ENCODE data around the gene TMEM80.

Gene TMEM80

DNA sequence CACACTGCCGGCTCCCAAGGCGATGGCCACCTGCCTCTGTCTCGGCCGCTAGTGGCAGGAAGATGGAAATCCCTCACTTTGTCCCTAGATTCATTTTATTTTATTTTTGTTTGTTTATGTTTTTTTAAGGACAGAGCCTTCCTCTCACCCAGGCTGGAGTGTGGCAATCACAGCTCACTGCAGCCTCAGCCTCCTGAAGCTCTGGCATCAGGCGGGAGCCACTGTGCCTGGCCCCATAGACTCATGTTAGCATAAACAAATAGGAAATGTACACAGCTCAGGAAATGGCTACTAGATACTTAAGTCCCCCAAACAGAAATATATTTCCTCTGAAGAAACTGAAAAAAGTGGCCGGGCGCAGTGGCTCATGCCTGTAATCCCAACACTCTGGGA is 3.5 kb downstream of the TMEM80 start:
- TF ChIP-seq, protein P1, sequence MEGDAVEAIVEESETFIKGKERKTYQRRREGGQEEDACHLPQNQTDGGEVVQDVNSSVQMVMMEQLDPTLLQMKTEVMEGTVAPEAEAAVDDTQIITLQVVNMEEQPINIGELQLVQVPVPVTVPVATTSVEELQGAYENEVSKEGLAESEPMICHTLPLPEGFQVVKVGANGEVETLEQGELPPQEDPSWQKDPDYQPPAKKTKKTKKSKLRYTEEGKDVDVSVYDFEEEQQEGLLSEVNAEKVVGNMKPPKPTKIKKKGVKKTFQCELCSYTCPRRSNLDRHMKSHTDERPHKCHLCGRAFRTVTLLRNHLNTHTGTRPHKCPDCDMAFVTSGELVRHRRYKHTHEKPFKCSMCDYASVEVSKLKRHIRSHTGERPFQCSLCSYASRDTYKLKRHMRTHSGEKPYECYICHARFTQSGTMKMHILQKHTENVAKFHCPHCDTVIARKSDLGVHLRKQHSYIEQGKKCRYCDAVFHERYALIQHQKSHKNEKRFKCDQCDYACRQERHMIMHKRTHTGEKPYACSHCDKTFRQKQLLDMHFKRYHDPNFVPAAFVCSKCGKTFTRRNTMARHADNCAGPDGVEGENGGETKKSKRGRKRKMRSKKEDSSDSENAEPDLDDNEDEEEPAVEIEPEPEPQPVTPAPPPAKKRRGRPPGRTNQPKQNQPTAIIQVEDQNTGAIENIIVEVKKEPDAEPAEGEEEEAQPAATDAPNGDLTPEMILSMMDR (IDR thresholded peaks at IDR 0.05; ENCODE audit: extremely low read depth, insufficient read depth, missing control alignments), result no peak
- DNase-seq (ENCODE audit: low spot score), result no peak
- in situ Hi-C loops (cut with MboI; ENCODE audit: low pct_unique_long_range_greater_than_20kb, low sequenced_read_pairs, unreplicated experiment), result no loop called here

DNA sequence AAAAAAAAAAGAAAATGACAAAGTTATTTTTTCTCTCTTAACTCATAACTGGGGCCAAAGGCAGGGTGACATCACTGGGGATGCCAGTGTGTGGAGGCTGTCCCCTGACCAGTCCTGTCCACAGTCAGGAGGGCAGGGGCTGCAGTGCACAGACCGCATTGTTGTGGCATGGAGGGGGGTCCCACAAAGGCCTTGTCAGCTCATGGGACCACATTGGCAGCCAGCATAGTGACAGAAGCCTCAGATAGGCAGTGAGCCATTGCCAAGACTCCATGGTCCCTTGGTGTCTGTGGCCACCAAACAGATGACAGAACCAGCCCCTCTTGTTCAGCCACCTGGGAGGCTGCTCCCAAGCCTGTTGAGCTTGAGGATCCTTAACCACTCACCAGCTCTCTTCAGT is 4.1 kb downstream of the TMEM80 start:
- in situ Hi-C loops (cut with MboI; ENCODE audit: low pct_unique_long_range_greater_than_20kb, low sequenced_read_pairs, unreplicated experiment), result no loop called here
- TF ChIP-seq, protein P1 (IDR thresholded peaks at IDR 0.05; ENCODE audit: extremely low read depth, insufficient read depth, missing control alignments), result no peak
- DNase-seq (ENCODE audit: low spot score), result no peak

DNA sequence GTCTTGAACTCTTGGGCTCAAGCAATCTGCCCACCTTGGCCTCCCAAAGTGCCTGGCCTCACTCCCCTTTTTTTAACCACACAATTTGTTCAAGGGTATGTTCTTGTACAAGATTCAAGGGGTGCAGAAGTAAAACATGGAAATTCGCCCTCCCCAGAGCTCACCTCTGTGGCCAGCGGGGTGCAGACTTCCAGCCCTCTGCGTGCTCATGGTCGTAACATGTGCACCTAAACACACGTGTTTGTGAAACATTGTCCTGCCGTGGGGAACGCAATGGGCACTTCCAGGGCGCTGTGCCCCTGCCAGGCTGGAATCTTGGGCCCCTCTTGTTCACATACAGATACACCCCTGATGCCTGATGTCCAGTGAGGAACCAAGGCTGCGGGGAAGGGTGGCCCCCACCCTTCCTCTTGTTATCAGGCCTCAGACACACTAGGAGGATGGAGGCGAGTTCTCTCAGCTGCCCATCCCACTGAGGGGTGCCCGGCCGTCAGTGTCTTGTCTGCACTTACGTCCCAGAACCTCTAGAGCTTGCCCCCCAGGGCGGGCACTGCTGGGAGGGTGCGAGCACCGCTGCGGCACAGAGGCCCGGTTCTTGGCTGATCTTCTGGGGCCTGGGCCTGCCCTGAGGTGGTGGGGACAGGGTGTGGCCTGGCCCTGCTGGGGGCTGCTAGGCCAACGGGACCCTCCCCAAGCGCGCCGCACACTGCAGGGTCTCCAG is 6.3 kb downstream of the TMEM80 start:
- in situ Hi-C loops (cut with MboI; ENCODE audit: low pct_unique_long_range_greater_than_20kb, low sequenced_read_pairs, unreplicated experiment), result no loop called here
- no peak for DNase-seq (ENCODE audit: low spot score)
- TF ChIP-seq, protein P1 (IDR thresholded peaks at IDR 0.05; ENCODE audit: extremely low read depth, insufficient read depth, missing control alignments), result no peak

- in situ Hi-C loops (cut with MboI; ENCODE audit: low pct_unique_long_range_greater_than_20kb, low sequenced_read_pairs, unreplicated experiment), result no loop called here
- TF ChIP-seq, protein P1 (IDR thresholded peaks at IDR 0.05; ENCODE audit: extremely low read depth, insufficient read depth, missing control alignments), result no peak
- no peak for DNase-seq (ENCODE audit: low spot score)
Measured at GRCh38 chr11:702462-703461, 7.1 kb downstream of the TMEM80 start.

- in situ Hi-C loops (cut with MboI; ENCODE audit: low pct_unique_long_range_greater_than_20kb, low sequenced_read_pairs, unreplicated experiment), result no loop called here
- no peak for DNase-seq (ENCODE audit: low spot score)
- TF ChIP-seq, protein P1 (IDR thresholded peaks at IDR 0.05; ENCODE audit: extremely low read depth, insufficient read depth, missing control alignments), result no peak
Measured at GRCh38 chr11:703506-703905, 7.9 kb downstream of the TMEM80 start.

DNA sequence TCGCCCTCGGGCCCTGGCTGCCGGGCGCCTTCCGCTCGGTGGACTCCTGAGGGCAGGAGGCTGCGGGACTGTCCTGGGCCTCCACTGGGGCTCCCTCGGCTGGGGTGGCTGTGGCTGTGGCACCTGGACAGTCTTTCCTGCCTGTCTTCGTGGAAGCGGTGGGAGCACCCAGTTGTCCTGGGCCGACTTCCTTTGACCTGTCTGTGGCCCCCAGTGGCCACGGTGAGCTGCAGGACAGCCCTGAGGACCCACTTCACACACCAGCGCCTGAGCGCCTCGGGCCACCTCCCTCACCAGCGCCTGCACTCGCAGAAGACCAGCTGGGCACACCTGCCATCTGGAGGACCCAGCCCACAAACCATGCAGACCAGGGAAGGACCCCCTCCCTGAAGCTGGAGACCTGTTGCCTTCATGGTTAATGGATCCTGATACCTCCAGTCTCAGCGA is 8.6 kb downstream of the TMEM80 start:
- in situ Hi-C loops (cut with MboI; ENCODE audit: low pct_unique_long_range_greater_than_20kb, low sequenced_read_pairs, unreplicated experiment), result no loop called here
- TF ChIP-seq, protein P1 (IDR thresholded peaks at IDR 0.05; ENCODE audit: extremely low read depth, insufficient read depth, missing control alignments), result no peak
- DNase-seq (ENCODE audit: low spot score), result no peak
